Measurements from ENCODE around the gene SPEM1.

- TF ChIP-seq POLR2A (IDR thresholded peaks at IDR 0.05) (no peak), CTCF (IDR thresholded peaks at IDR 0.05) (no peak)
Observed at GRCh38 chr17:7445619-7445968, 25.5 kb downstream of the SPEM1 start.

All from thyroid gland (tissue), 4 donors.